GM12878 (cell line): ENCODE measurements around the gene OR10J1. TPM values are rescaled to one million over a fixed set of nuclear protein-coding genes. Genes with fewer than 3 reads are reported as not detected.

ENCODE experiments used
- ATAC-seq: fragments of 200-7000 bp; cut with Tn5 transposase; 3 replicates; pipeline ENCODE4 v1.9.1; 2020; ENCODE audit warnings: mild to moderate bottlenecking, moderate library complexity
- BruUV-seq: library from RNA; stranded (reverse); fragments of 400-500 nt; replicated peaks from 2 replicates; lab custom pipeline; 2021; lab: Mats Ljungman, UMichigan
- CTCF ChIA-PET: fragments of 300-600 bp; sonication (Branson Sonifier 250); formaldehyde crosslinking; extraction: SDS; loops from one replicate; lab custom pipeline; 2021; ENCODE audit warnings: inconsistent platforms; lab: Yijun Ruan, JAX
- POLR2A ChIA-PET: fragments of 350-600 bp; formaldehyde crosslinking; extraction: SDS; loops from one replicate; lab custom pipeline; 2021; ENCODE audit warnings: inconsistent platforms; lab: Charles Lee
- RAD21 ChIA-PET: fragments of 300-600 bp; sonication (Branson Sonifier 250); formaldehyde crosslinking; loops from one replicate; lab custom pipeline; 2023; ENCODE audit warnings: antibody characterized with exemption; ENCODE audit not compliant: unreplicated experiment; lab: Charles Lee
- SMC1A ChIA-PET: fragments of 300-600 bp; sonication (Branson Sonifier 250); formaldehyde crosslinking; loops from one replicate; lab custom pipeline; 2023; ENCODE audit not compliant: unreplicated experiment, uncharacterized antibody; lab: Charles Lee
- DNase-seq: peaks from one replicate; pipeline ENCODE4 v3.0.0-alpha.2; 2011; ENCODE audit warnings: low read depth, low spot score
- FAIRE-seq: peaks from 3 replicates; lab custom pipeline; 2011; peaks lifted over from hg19 to GRCh38; lab: Jason Lieb, UNC
- H2AFZ ChIP-seq: 2 replicates; pipeline ENCODE4 v1.6.0; 2011; ENCODE audit warnings: low read depth, low read length, control low read depth; ENCODE audit not compliant: control insufficient read depth
- H3K27ac ChIP-seq: 2 replicates; pipeline ENCODE4 v1.5.1; 2011; ENCODE audit warnings: control low read depth; ENCODE audit not compliant: control insufficient read depth, insufficient read depth
- H3K27me3 ChIP-seq, 2 experiments: replicated peaks in 1 of 2; 2 replicates each; pipeline versions ENCODE4 v1.6.0 to v1.6.1; 2011; ENCODE audit warnings: low read length in 1 of 2; ENCODE audit not compliant: control insufficient read depth in 2 of 2, insufficient read depth in 2 of 2
- H3K36me3 ChIP-seq, 2 experiments: 2 replicates each; pipeline ENCODE4 v1.5.1; 2011; ENCODE audit warnings: low read length in 1 of 2; ENCODE audit not compliant: control insufficient read depth in 2 of 2, insufficient read depth in 2 of 2
- H3K4me1 ChIP-seq: 2 replicates; pipeline ENCODE4 v1.6.1; 2011; ENCODE audit warnings: mild to moderate bottlenecking, low read length, moderate library complexity, mixed read lengths; ENCODE audit not compliant: control insufficient read depth, insufficient read depth
- H3K4me2 ChIP-seq: 2 replicates; pipeline ENCODE4 v1.6.0; 2011; ENCODE audit warnings: control low read depth; ENCODE audit not compliant: control insufficient read depth, insufficient read depth
- H3K4me3 ChIP-seq: fragments of 200-600 bp; sonication (generic); 2 replicates; pipeline ENCODE4 v1.5.1; 2016
- H3K79me2 ChIP-seq: 2 replicates; pipeline ENCODE4 v1.6.0; 2011; ENCODE audit warnings: low read length; ENCODE audit not compliant: control insufficient read depth, insufficient read depth
- H3K9ac ChIP-seq: 2 replicates; pipeline ENCODE4 v1.8.0; 2011; ENCODE audit warnings: low read length, control low read depth, mixed read lengths; ENCODE audit not compliant: control insufficient read depth, insufficient read depth
- H3K9me3 ChIP-seq: replicated peaks from 3 replicates; pipeline ENCODE4 v1.5.1; 2011; ENCODE audit warnings: mild to moderate bottlenecking, low read length; ENCODE audit not compliant: control insufficient read depth, insufficient read depth
- H4K20me1 ChIP-seq: 2 replicates; pipeline ENCODE4 v1.6.0; 2011; ENCODE audit not compliant: control insufficient read depth, insufficient read depth
- BACH1 ChIP-seq: fragments of 450-650 bp; IDR thresholded peaks from 2 replicates; pipeline ENCODE4 v1.6.1; 2017; ENCODE audit warnings: mild to moderate bottlenecking, borderline replicate concordance
- CEBPB ChIP-seq, 2 experiments: fragments of 150-350 bp in 1 of 2; IDR thresholded peaks; 2 replicates each; pipeline ENCODE4 v1.6.1; 2012 to 2014; ENCODE audit warnings: low read depth in 2 of 2, low read length in 2 of 2, borderline replicate concordance in 1 of 2, inconsistent platforms in 1 of 2
- CREM ChIP-seq: IDR thresholded peaks from 2 replicates; pipeline ENCODE4 v1.6.1; 2014; ENCODE audit warnings: antibody characterized with exemption, low read depth
- EGR1 ChIP-seq, 2 experiments: IDR thresholded peaks; 1 replicate in 1 of 2; 2 replicates in 1 of 2; pipeline ENCODE4 v1.6.1; 2011 to 2012; ENCODE audit warnings: low read depth in 2 of 2, low read length in 2 of 2, borderline replicate concordance in 1 of 2, mild to moderate bottlenecking in 1 of 2, moderate library complexity in 1 of 2
- EP300 ChIP-seq, 2 experiments: fragments of 150-350 bp in 1 of 2; IDR thresholded peaks; 2 replicates each; pipeline ENCODE4 v1.6.1; 2011 to 2012; ENCODE audit warnings: low read depth in 2 of 2, low read length in 2 of 2, borderline replicate concordance in 1 of 2, improper control_type of control experiment in 1 of 2, inconsistent platforms in 1 of 2; ENCODE audit not compliant: control insufficient read depth in 1 of 2
- GABPA ChIP-seq: IDR thresholded peaks from 2 replicates; pipeline ENCODE4 v1.6.1; 2014; ENCODE audit warnings: antibody characterized with exemption, low read depth, mild to moderate bottlenecking, inconsistent platforms
- IKZF1 ChIP-seq: fragments of 450-650 bp; conservative IDR thresholded peaks from 2 replicates; pipeline ENCODE4 v1.6.1; 2017; ENCODE audit warnings: antibody characterized with exemption, mild to moderate bottlenecking
- MXI1 ChIP-seq: fragments of 150-350 bp; IDR thresholded peaks from 2 replicates; pipeline ENCODE4 v1.6.1; 2011; ENCODE audit warnings: low read depth, mild to moderate bottlenecking, inconsistent platforms, low read length, improper control_type of control experiment
- POLR2AphosphoS5 ChIP-seq: IDR thresholded peaks from 2 replicates; pipeline ENCODE4 v1.6.1; 2011; ENCODE audit warnings: mild to moderate bottlenecking, low read length, inconsistent platforms
- RELA ChIP-seq: fragments of 450-650 bp; IDR thresholded peaks from 2 replicates; pipeline ENCODE4 v1.8.0; 2014; ENCODE audit warnings: borderline replicate concordance; ENCODE audit not compliant: partially characterized antibody
- SPI1 ChIP-seq: IDR thresholded peaks from 2 replicates; pipeline ENCODE4 v1.6.1; 2011; ENCODE audit warnings: low read depth, mild to moderate bottlenecking, low read length, moderate library complexity, borderline replicate concordance; ENCODE audit not compliant: insufficient read depth
- STAT1 ChIP-seq: fragments of 450-650 bp; conservative IDR thresholded peaks from 2 replicates; pipeline ENCODE4 v1.6.1; 2014; ENCODE audit warnings: antibody characterized with exemption, mild to moderate bottlenecking
- STAT3 ChIP-seq: IDR thresholded peaks from 2 replicates; pipeline ENCODE4 v1.6.1; 2011; ENCODE audit warnings: low read depth, low read length, improper control_type of control experiment
- USF2 ChIP-seq: IDR thresholded peaks from 2 replicates; pipeline ENCODE4 v1.6.1; 2011; ENCODE audit warnings: low read depth, low read length, improper control_type of control experiment, borderline replicate concordance
- WGBS: methylation state at CpG from one replicate; pipeline ENCODE4 v1.1.6; 2016; ENCODE audit warnings: low lambda C conversion rate; ENCODE audit not compliant: insufficient replicate concordance, insufficient coverage; ENCODE audit errors: missing lambda C conversion rate; 5-methylcytosine and 5-hydroxymethylcytosine counted together
- in situ Hi-C: fragments of 300-500 bp; cut with MboI; formaldehyde crosslinking; loops from 9 replicates; pipeline ENCODE4 v1.14.3; 2018; ENCODE audit warnings: mixed read lengths
- intact Hi-C: fragments of 100-400 bp; cut with micrococcal nuclease; formaldehyde crosslinking; loops from one replicate; pipeline ENCODE4 v1.14.2; 2022; ENCODE audit not compliant: unreplicated experiment
- polyA plus RNA-seq, 11 experiments: library from polyadenylated mRNA; depleted of rRNA in 4 of 11; unstranded in 6 of 11; stranded (reverse) in 5 of 11; fragments of >200 nt; fragmentation: Nextera tagmentation in 4 of 11; fragmentation: Illumina TruSeq in 1 of 11; extraction: Ambion mirVana in 4 of 11; extraction: Trizol in 1 of 11; gene quantifications; 1 replicate in 1 of 11; 2 replicates in 10 of 11; pipeline versions ENCODE4 v1.2.1 to v1.2.3, GENCODE V29; 2011 to 2016; ENCODE audit warnings: inconsistent platforms in 2 of 11, missing spikeins in 2 of 11, low read depth in 1 of 11
- total RNA-seq, 4 experiments: library from RNA; depleted of rRNA in 3 of 4; stranded (reverse); fragments of >200 nt in 3 of 4; fragmentation: Illumina TruSeq in 1 of 4; extraction: Trizol in 1 of 4; gene quantifications; 2 replicates each; pipeline versions ENCODE4 v1.2.1 to v1.2.3, GENCODE V29; 2013 to 2021
- TF ChIP-seq, protein P1 (sequence below), 3 experiments: IDR thresholded peaks in 2 of 3; conservative IDR thresholded peaks in 1 of 3; 2 replicates each; pipeline ENCODE4 v1.5.1; 2011; ENCODE audit warnings: low read depth in 3 of 3, low read length in 3 of 3, mild to moderate bottlenecking in 3 of 3, control low read depth in 2 of 3, moderate library complexity in 2 of 3, inconsistent platforms in 1 of 3, mixed read lengths in 1 of 3; ENCODE audit not compliant: control insufficient read depth in 2 of 3, insufficient read depth in 1 of 3; ENCODE audit errors: extremely low read depth in 1 of 3
- TF ChIP-seq, protein P2 (sequence below): fragments of 450-650 bp; IDR thresholded peaks from 2 replicates; pipeline ENCODE4 v1.6.1; 2017; ENCODE audit warnings: antibody characterized with exemption, mild to moderate bottlenecking, moderate library complexity

The OR10J1 gene
- total and polyA plus RNA-seq, 10 of the 15 experiments (the other 5 are each of a cell fraction or from before 2014, with no cell fraction given), result not detected

DNA sequence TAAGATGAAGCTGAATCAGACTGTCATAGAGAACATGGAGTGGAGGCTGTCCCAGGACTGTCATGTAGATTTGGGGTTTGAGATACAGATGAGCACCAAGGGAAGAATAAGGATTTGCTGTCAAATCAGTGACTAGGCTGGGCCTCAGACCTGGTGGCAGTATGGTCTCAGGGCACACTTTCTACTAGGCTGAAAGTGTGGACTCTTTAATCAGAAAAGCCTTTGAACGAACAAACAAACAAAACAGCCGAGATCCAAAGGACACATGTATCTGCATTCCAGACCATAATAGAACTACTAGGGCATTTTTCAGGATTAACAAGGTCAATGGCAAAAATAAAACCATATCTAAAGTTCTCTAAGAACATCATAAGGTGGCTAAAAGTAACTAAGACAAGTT is 2.9 kb downstream of the OR10J1 start (continued):
- TF ChIP-seq, protein P1, sequence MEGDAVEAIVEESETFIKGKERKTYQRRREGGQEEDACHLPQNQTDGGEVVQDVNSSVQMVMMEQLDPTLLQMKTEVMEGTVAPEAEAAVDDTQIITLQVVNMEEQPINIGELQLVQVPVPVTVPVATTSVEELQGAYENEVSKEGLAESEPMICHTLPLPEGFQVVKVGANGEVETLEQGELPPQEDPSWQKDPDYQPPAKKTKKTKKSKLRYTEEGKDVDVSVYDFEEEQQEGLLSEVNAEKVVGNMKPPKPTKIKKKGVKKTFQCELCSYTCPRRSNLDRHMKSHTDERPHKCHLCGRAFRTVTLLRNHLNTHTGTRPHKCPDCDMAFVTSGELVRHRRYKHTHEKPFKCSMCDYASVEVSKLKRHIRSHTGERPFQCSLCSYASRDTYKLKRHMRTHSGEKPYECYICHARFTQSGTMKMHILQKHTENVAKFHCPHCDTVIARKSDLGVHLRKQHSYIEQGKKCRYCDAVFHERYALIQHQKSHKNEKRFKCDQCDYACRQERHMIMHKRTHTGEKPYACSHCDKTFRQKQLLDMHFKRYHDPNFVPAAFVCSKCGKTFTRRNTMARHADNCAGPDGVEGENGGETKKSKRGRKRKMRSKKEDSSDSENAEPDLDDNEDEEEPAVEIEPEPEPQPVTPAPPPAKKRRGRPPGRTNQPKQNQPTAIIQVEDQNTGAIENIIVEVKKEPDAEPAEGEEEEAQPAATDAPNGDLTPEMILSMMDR (IDR thresholded peaks at IDR 0.05 in 2 of 3, conservative IDR thresholded peaks at IDR 0.05 in 1 of 3; ENCODE audit: control insufficient read depth in 2 of 3, extremely low read depth in 1 of 3, insufficient read depth in 1 of 3, low read depth in 3 of 3, low read length in 3 of 3), result no peak
- TF ChIP-seq EP300 (IDR thresholded peaks at IDR 0.05; ENCODE audit: borderline replicate concordance in 1 of 2, control insufficient read depth in 1 of 2, low read depth in 2 of 2, low read length in 2 of 2) (no peak), IKZF1 (no peak), POLR2AphosphoS5 (no peak)

GRCh38 chr1:159443066-159443750 is 3.7 kb downstream of the OR10J1 start:
- DNase-seq (no peak), FAIRE-seq (no peak), ATAC-seq (no peak)
- no TSS peak for BruUV-seq
- Histone ChIP-seq H3K4me1 (no peaks in the 10 kb centered on the region), H3K27me3 (no peaks in the 10 kb centered on the region), H3K79me2 (no peaks in the 10 kb centered on the region), H3K9me3 (no peaks in the 10 kb centered on the region), H3K4me3 (no peak overlapping the region), H3K36me3 (no peaks in the 10 kb centered on the region), H3K9ac (no peak overlapping the region), H2AFZ (no peak overlapping the region), H3K4me2 (no peak overlapping the region), H3K27ac (no peak overlapping the region), H4K20me1 (no peaks in the 10 kb centered on the region)
- CTCF ChIA-PET, result no interaction called here
- in situ Hi-C loops, result no loop called here
- SMC1A ChIA-PET, result no interaction called here
- POLR2A ChIA-PET, result no interaction called here
- RAD21 ChIA-PET, result no interaction called here
- intact Hi-C loops, result no loop called here
- 2% methylated on average over 4 of the region's 4 CpGs for WGBS
- TF ChIP-seq MXI1, result no peak
- TF ChIP-seq STAT3, result no peak
- no peak for TF ChIP-seq EGR1 (IDR thresholded peaks at IDR 0.05; ENCODE audit: borderline replicate concordance in 1 of 2, low read depth in 2 of 2, low read length in 2 of 2)
- no peak for TF ChIP-seq GABPA
- TF ChIP-seq RELA, result no peak
- no peak for TF ChIP-seq CEBPB (IDR thresholded peaks at IDR 0.05; ENCODE audit: borderline replicate concordance in 1 of 2, low read depth in 2 of 2, low read length in 2 of 2)
- TF ChIP-seq STAT1, result no peak
- no peak for TF ChIP-seq CREM
- TF ChIP-seq USF2, result no peak
- no peak for TF ChIP-seq SPI1
- TF ChIP-seq, protein P2, sequence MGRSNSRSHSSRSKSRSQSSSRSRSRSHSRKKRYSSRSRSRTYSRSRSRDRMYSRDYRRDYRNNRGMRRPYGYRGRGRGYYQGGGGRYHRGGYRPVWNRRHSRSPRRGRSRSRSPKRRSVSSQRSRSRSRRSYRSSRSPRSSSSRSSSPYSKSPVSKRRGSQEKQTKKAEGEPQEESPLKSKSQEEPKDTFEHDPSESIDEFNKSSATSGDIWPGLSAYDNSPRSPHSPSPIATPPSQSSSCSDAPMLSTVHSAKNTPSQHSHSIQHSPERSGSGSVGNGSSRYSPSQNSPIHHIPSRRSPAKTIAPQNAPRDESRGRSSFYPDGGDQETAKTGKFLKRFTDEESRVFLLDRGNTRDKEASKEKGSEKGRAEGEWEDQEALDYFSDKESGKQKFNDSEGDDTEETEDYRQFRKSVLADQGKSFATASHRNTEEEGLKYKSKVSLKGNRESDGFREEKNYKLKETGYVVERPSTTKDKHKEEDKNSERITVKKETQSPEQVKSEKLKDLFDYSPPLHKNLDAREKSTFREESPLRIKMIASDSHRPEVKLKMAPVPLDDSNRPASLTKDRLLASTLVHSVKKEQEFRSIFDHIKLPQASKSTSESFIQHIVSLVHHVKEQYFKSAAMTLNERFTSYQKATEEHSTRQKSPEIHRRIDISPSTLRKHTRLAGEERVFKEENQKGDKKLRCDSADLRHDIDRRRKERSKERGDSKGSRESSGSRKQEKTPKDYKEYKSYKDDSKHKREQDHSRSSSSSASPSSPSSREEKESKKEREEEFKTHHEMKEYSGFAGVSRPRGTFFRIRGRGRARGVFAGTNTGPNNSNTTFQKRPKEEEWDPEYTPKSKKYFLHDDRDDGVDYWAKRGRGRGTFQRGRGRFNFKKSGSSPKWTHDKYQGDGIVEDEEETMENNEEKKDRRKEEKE, result no peak
- no peak for TF ChIP-seq BACH1
